ENCODE results near the gene WWOX.

DNA sequence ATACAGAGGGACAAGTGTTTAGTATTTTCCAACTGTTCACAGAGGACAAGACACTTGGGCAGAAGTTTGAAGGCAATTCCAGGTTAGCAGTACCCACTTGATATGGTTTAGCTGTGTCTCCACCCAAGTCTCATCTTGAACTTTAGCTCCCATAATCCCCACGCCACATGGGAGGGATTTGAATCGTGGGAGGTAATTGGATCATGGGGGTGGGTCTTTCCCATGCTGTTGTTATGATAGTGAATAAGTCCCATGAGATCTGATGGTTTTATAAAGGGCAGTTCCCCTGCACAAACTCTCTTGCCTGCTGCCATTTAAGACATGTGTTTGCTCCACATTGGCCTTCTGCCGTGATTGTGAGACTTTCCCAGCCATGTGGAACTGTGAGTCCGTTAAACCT, 832.2 kb downstream of the WWOX start:
- TF ChIP-seq POLR2A (IDR thresholded peaks at IDR 0.05) (no peak), CTCF (IDR thresholded peaks at IDR 0.05) (no peak), EP300 (IDR thresholded peaks at IDR 0.05) (no peak)
